ENCODE data around the gene CCR2.

- TF ChIP-seq POLR2AphosphoS5 (IDR thresholded peaks at IDR 0.05; ENCODE audit: borderline replicate concordance, low read depth, low read length) = no peak
- TF ChIP-seq EZH2 (IDR thresholded peaks at IDR 0.05) = no peak
These were observed 30.0 kb downstream of the CCR2 start for GRCh38 chr3:46383951-46384330.

Measured in SK-N-MC (cell line).